Measurements from ENCODE around the gene USP22.
"Not testable (repeated sequence)": the region's sequence is repeated elsewhere in the genome, so short reads cannot be mapped to it uniquely, and the experiment has no call there.

The USP22 gene

GRCh38 chr17:20986767-20987510 is 55.9 kb downstream of the USP22 start:
- no peak for DNase-seq

GRCh38 chr17:20983359-20983637 is 59.5 kb downstream of the USP22 start:
- no peak for DNase-seq

DNA sequence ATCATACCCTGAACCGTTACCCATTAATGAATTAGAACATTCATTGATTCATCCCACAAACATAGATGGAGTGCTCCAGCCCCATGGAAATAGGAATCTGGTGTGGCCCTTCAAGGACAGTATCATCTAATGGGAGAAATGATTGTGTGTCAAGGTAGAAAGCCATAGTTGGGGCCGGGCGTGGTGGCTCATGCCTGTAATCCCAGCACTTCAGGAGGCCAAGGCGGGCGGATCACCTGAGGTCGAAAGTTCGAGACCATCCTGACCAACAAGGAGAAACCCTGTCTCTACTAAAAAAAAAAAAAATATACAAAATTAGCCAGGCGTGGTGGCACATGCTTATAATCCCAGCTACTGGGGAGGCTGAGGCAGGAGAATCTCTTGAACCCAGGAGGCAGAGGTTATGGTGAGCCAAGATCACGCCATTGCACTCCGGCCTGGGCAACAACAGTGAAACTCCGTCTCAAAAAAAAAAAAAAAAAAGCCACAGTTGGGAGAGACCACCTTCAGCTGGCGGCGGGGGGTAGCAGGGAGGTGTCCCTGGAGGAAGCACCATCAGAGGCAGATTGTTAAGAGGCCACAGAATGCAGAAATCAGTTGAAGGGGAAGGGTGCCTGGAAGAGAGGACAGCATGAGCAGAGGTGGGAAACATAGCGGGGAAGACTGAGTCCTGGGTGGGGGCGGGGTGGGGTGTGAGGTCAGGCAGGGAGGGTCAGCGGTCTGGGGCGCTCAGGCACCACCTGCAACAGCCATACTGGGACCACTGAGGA is 60.0 kb downstream of the USP22 start:
- DNase-seq: no peak

DNA sequence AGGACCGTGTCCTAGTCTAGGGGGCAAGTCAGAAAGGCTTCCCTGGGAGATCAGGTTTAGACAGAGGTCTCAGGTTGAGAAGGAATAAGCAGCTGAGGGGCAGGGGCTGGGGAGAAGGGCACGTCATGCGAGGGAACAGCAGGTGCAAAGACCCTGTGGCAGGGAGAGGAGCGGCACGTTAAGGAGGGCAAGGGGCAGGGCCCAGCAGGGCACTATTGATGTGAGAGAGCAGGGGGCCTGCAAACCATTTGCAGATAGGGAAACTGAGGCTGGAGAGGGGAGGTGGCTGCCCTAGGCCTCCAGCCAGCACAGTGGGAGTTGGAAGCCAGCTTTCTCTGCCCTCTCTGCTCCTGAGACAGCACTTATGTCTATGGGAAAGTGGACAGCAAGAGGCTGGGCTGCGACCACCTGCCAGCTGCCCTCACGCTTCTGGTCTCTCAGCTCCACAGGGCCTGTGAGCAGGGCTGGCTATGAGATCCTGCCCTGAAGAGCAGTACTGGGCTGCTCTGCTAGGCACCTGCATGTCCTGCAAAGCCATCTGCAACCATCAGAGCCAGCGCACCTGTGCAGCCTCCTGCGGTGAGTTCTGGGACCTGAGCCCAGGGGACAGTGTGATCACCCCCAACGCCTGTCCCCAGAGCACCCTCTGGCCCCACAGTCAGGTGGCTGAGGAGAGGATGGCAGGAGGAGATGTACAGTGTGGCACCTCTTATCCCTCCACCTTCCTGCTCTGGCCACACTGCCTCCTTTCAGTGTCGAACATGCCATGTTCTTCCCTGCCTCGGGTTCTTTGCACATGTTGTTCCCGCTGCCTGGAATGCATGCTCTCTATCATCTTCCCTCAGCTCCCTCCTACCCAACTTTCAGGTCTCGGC is 61.5 kb downstream of the USP22 start:
- DNase-seq: no peak

DNA sequence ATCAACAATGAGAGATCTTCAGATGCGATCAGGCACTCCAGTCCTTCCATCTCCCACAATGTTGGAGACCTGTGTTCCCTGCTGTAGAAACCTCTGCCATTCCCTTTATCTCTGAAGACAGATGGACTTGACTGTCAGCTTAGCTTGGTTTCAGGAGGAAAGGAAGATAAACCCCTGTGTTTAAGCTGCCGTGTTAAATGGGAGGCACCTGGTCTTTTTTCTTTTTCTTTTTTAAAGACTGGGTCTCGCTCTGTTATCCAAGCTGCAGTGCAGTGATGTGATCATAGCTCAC is 63.1 kb downstream of the USP22 start:
- DNase-seq: no peak

- not testable (repeated sequence) for DNase-seq
These were observed 63.6 kb downstream of the USP22 start for GRCh38 chr17:20979007-20979791.

GRCh38 chr17:20977609-20978253 is 65.1 kb downstream of the USP22 start:
- not testable (repeated sequence) for DNase-seq

DNA sequence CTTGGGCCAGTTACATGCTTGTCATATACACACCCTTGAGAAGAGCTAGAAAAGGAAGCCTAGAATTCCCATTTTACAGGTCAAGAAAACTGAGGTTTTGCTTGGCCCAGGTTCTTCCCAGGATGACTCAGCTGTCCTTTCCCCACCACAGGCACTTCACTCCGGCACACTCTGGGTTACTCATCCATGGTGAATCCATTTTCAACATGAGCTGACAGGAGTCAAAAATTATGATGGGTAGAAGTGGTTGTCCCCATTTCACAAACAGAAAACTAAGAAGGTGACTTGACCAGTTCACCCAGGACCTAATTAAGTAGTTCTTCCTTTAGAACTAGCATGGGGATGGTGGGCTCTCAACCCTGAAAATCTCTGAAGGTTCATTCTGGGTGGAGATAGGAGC is 67.2 kb downstream of the USP22 start:
- DNase-seq: no peak

DNA sequence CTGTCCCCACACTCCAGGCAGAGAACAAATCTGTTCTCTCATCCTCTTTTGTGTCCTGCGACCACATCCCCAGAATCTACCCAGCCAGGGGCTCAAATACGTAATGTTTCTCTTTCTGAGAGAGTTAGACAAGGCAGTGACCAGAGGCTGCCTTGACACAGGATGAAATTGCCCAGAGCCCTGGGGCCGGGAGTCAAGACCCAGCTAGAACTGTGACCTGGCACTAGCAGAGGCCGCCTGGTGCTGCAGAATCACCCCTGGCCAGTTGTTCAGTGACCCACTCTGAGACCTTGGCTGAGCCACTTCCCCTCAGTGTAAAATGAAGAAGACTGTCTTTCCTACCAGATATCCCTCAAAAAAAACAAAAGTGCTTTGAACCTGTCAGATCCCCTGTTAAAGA is 72.5 kb downstream of the USP22 start:
- DNase-seq: no peak

DNA sequence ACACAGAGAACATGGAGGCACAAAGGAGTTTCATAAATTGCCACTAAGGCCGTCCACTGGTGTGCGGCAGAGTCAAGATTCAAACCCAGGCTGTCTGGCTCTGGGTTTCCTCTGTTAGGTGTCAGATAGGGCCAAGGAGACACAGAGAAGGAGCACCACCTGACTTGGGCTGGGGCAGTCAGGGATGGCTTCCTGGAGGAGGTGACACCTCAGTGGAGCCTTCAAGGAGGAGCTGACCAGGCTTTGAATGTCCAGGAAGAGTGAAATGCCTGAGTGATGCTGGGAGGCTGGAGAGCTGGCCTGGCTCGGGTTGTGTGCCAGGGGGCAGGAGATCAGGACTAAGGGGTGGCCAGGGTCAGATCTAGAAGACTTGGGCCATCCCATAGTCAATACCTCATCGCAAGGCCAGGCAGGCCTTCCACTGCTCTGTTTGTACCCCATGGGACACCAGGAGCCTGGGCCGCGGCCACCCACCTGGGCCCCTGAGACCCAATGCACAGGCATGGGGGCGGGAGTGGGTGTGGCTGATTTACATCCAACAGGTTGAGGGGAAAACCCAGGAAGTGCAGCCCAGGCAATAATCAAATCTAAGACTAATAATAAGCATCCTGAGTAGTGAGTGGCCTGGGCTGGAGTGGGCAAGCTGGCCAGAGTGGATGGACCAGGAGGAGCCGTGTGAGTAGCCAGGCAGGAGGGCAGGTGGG is 73.7 kb downstream of the USP22 start:
- DNase-seq: no peak

- DNase-seq: no peak
These were observed 75.0 kb downstream of the USP22 start for GRCh38 chr17:20967776-20968175.

GRCh38 chr17:20966870-20967269 is 75.9 kb downstream of the USP22 start:
- DNase-seq: no peak

DNA sequence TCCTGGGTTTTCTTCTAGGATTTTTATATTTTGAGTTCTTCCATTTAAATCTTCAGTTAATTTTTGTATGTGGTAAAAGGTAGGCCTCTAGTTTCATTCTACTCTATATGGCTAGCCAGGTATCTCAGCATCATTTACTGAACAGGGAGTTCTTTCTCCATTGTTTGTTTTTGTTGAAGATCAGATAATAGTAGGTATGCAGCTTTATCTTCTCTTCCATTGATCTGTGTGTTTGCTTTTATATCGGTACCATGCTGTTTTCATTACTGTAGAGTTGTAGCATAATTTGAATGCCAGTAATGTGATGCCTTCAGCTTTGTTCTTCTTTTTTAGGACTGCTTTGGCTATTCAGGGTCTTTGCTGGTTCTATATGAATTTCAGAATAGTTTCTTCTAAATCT is 77.3 kb downstream of the USP22 start:
- DNase-seq: no peak

GRCh38 chr17:20961586-20961985 is 81.2 kb downstream of the USP22 start:
- no peak for DNase-seq

DNA sequence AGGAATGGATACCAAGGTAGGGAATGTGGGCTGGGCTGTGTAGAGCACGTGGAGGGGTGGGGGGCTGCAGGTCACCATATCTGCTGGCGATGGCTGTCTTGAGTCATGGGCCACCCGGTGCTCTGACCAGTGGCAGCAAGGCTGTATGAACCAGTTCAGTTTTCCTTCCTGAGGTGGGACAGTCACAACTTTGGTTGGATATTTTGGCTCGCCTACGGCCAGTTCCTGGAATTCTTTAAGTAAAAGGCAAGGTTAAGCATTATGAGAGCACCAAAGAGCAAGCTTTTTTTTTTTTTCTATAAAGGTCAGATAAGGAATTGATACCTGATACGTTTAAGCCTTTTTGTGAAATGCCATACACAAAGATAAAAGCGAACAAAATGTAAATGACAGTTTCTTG is 81.9 kb downstream of the USP22 start:
- no peak for DNase-seq

DNA sequence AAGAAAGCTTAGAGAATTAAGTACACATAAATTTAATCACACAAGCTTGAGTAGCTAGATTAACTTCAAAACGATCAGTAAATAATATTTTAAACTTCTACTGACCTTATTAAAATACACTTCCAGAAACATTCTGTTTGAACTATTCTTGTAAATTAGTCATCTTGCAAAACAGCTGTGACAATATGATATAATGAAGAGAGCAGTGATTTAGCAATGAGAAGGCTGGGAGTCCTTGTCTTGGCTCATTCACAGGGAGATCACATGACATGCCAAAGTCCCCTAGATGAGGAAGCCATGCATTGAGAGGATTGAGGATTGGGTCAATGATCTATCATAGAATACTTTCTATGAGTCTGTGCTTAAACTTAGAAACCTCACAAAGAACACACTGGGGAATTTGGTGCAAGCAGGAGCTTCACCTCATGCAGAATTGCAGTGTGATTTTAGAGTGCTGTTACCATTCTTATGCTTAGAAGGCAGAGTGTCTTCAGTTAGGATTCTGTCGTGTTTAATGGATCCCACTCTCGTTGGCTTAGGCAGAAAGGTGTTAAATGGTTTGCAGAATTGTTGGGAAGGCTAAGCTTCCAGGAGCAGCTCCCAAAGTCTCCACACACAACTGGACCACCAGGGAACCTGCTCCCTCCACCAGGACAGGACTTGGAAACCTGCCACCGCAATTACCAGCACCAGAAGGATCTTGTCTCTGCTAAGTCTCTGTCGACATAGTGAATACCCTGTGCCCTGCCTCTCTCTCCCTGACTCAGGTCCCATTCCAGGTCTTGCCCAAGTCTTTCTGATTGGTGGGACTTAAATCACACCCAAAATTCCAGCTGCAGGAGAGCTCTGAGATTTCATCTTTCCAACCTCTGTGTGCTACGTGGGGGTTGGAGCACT is 87.1 kb downstream of the USP22 start:
- DNase-seq: no peak

- no peak for DNase-seq
These were observed 88.0 kb downstream of the USP22 start for GRCh38 chr17:20954794-20955193.

DNA sequence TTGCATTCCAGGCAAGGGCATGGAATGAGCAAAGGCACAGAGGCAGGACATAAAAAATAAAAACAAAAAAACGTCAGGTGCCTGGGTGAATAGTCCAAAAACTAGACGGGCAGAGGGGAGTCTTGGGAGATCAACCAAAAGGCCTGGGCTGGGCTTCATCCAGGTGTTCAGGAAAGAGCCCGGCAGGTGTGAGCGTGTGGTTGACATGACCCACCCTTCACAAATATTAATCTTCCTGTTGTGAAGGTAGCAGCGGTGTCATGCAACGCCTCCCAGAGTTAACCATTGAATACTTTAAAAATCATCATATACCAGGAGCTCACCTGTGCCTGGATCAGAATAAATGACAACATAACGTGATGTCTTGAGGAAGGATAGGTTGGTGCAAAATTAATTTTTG is 90.6 kb downstream of the USP22 start:
- no peak for DNase-seq

All from stimulated activated CD4-positive, alpha-beta T cell treated with anti-CD3 and anti-CD28 coated beads, Interleukin-2, amount 100 ng/mL, for 48 hours (primary cell).